ENCODE data around the gene PRKCZ. TPM values are rescaled to one million over a fixed set of nuclear protein-coding genes. Genes with fewer than 3 reads are reported as not detected.

Gene PRKCZ
- total and polyA plus RNA-seq, 9 of the 15 experiments (the other 6 are each of a cell fraction or from before 2014, with no cell fraction given), result 0.07 to 3.1 (median 1.3) TPM

DNA sequence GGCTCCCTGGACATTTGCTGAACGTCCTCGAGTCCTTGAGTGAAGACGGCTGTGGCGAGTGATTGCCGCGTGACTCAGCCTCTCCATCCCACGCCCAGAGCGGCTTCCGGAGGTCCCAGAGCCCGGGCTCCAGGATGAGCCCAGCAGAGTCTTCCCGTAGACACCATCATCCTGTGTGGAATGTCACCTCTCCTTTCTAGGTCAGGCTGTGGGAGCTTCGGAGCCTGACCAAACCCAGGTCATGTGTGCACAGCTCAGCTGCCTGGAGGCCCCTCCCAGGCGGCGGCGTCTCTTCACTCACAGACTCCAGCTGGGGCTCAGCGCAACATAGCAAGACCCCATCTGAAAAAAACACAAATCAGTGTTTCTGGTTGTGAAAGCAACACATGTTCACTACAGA, 38.2 kb downstream of the PRKCZ start (continued):
- TF ChIP-seq ARNT (IDR thresholded peaks at IDR 0.05) (no peak), E2F6 (IDR thresholded peaks at IDR 0.05; ENCODE audit: borderline replicate concordance in 1 of 2, extremely low read depth in 1 of 2, insufficient read depth in 1 of 2, insufficient read length in 1 of 2, low read depth in 1 of 2, low read length in 1 of 2, poor library complexity in 1 of 2, severe bottlenecking in 1 of 2) (peak in 1 of 2 experiments; percentile 11)
- TF ChIP-seq, protein P1, sequence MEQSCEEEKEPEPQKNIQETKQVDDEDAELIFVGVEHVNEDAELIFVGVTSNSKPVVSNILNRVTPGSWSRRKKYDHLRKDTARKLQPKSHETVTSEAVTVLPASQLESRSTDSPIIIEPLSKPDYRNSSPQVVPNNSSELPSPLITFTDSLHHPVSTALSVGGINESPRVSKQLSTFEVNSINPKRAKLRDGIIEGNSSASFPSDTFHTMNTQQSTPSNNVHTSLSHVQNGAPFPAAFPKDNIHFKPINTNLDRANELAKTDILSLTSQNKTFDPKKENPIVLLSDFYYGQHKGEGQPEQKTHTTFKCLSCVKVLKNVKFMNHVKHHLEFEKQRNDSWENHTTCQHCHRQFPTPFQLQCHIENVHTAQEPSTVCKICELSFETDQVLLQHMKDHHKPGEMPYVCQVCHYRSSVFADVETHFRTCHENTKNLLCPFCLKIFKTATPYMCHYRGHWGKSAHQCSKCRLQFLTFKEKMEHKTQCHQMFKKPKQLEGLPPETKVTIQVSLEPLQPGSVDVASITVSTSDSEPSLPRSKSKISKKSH (CRISPR knock-in tag; IDR thresholded peaks at IDR 0.05), result no peak

DNA sequence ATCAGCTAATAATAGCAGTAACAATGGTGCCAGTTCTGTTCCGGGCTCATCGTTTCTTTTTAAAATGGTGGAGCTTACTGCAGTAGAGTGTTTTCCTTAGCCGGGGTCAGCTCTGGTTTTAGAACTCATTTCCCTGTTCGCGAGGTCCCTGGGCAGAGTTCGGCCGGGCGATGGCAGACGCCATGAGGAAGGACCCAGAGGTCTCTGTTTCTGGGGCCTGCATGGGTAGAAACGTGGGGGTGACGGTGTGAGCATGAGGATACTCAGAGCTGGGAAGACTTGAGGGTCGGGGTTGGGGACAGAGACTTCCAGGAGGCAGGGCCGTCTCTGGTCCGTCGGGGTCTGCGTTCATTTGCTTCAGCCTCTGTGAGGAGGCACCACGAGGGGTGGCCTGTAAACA, 38.8 kb downstream of the PRKCZ start:
- Histone ChIP-seq H3K9me1 (ENCODE audit: control insufficient read depth, insufficient read depth, low read length) (no peaks in the 10 kb centered on the region), H3K9me3 (replicated peaks; ENCODE audit: control insufficient read depth, insufficient read depth, low read depth, low read length) (no peaks in the 10 kb centered on the region), H3K9ac (ENCODE audit: insufficient read depth in 1 of 2, low read depth in 2 of 2, low read length in 2 of 2) (no peak overlapping the region), H3K79me2 (ENCODE audit: control insufficient read depth, insufficient read depth, low read length) (no peaks in the 10 kb centered on the region), H4K20me1 (replicated peaks; ENCODE audit: control insufficient read depth, insufficient read depth, low read length) (peaks cover 7% of the 10 kb centered on the region), H3K4me1 (replicated peaks in 1 of 2; ENCODE audit: control insufficient read depth in 2 of 2, insufficient read depth in 2 of 2, low read length in 2 of 2) (peaks cover 0 to 37% of the 10 kb centered on the region in 2 experiments; a peak in 2 of 5 replicates), H3K4me3 (no peak overlapping the region), H3K27me3 (ENCODE audit: control insufficient read depth in 2 of 2, insufficient read depth in 2 of 2, low read length in 2 of 2) (peaks cover 64 to 93% of the 10 kb centered on the region in 2 experiments), H3K36me3 (ENCODE audit: control insufficient read depth, insufficient read depth, low read length) (no peaks in the 10 kb centered on the region), H3K4me2 (ENCODE audit: insufficient read depth, low read length) (no peak overlapping the region), H2AFZ (ENCODE audit: low read depth, low read length) (no peak overlapping the region), H3K27ac (ENCODE audit: extremely low read depth, low read depth, low read length) (no peak overlapping the region)
- DNase-seq (ENCODE audit: extremely low read depth in 1 of 4, low spot score in 3 of 4), result no peak
- TF ChIP-seq CBX8 (IDR thresholded peaks at IDR 0.05; ENCODE audit: borderline replicate concordance, extremely low read depth, low read depth, low read length, poor library complexity, severe bottlenecking), result peak; percentile 35
- TF ChIP-seq HMGXB4 (CRISPR knock-in tag; IDR thresholded peaks at IDR 0.05), result no peak
- BruUV-seq (replicated peaks), result no TSS peak
- ChIA-PET POLR2A (interaction anchor here (0.7 to 1.0 kb wide), 3 partner anchors 12 to 26 kb away, joined by 3 to 4 read pairs (median 3); no protein-coding TSS in a partner anchor), CTCF (ENCODE audit: low intra/inter-chr PET ratio) (no interaction called here)
- intact Hi-C loops (cut with micrococcal nuclease) (no loop called here), in situ Hi-C loops (cut with MboI) (no loop called here)
- FAIRE-seq, result no peak
- no peak for ATAC-seq
- WGBS (ENCODE audit: insufficient coverage, low coverage, missing lambda C conversion rate), result 5% methylated on average over 17 of the region's 17 CpGs
